H1 (cell line): ENCODE measurements around the gene MAP3K6. TPM values are rescaled to one million over a fixed set of nuclear protein-coding genes. Genes with fewer than 3 reads are reported as not detected.

ENCODE experiments used
- MAFK ChIP-seq: IDR thresholded peaks from 2 replicates; pipeline ENCODE4 v1.6.1; 2012; ENCODE audit warnings: low read depth, mild to moderate bottlenecking, improper control_type of control experiment, low read length
- polyA plus RNA-seq, 7 experiments: library from polyadenylated mRNA; depleted of rRNA in 3 of 7; stranded (reverse) in 5 of 7; unstranded in 2 of 7; fragments of >200 nt in 5 of 7; fragments of 200-250 nt in 2 of 7; gene quantifications; 1 replicate in 5 of 7; 2 replicates in 1 of 7; 4 replicates in 1 of 7; pipeline versions ENCODE4 v1.2.1 to v1.2.3, GENCODE V29; 2011 to 2013; ENCODE audit warnings: missing spikeins in 2 of 7, mixed read lengths in 2 of 7
- total RNA-seq: library from RNA; stranded (reverse); fragmentation: NEBNext Ultra II Directional; extraction: Animal tissue kit (Norgen Biotek cat#: 25700); gene quantifications from 2 replicates; pipeline ENCODE4 v1.2.1, GENCODE V29; 2021

The MAP3K6 gene
- total and polyA plus RNA-seq, 2 of the 8 experiments (the other 6 are each of a cell fraction or from before 2014, with no cell fraction given) = 7.4 to 7.6 TPM

- no peak for TF ChIP-seq MAFK
These were observed 16.9 kb upstream of the MAP3K6 start (continued) for GRCh38 chr1:27383661-27384060.
